ENCODE data around the gene PIH1D1.
A peak's percentile ranks its signal among the peaks of the same experiment; 100 is the strongest.

PIH1D1 gene

GRCh38 chr19:49451430-49452181 is at the start of gene PIH1D1:
PIH1D1 (minus strand) TSS chr19:49451814; CDS start chr19:49451574, 240 bp downstream.
- peak; percentile 97 for DNase-seq

DNA sequence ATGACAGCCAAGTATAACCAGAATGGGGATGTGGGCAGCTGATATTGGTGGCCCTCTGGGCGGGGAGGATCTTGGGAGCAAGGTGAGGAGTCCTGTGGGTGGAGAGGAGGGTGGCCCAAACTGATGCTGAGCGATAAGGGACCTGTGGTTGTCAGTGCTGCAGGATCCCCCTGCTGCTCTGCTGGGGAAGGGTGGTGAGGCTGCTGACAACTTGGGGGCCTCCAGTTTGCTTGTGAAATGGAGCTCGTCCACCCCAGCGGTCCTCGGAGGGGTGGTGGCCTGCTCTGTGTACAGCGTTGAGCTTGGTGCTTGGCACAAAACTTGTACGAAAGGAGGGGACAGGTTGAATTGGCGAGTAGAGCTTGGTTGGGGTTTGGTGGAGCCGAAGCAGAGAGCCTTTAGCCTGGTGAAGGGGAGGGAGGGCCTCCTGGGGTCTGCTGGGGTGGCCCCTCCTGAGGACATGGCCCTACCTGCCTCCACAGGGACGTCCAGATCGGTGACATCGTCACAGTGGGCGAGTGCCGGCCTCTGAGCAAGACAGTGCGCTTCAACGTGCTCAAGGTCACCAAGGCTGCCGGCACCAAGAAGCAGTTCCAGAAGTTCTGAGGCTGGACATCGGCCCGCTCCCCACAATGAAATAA is 47.5 kb upstream of the PIH1D1 start:
- DNase-seq = no peak

GRCh38 chr19:49498475-49498874 is 46.9 kb upstream of the PIH1D1 start:
- no peak for DNase-seq

GRCh38 chr19:49497789-49498103 is 46.1 kb upstream of the PIH1D1 start:
- DNase-seq = no peak

- peak; percentile 82 for DNase-seq
These were observed 45.6 kb upstream of the PIH1D1 start for GRCh38 chr19:49497047-49497788.

GRCh38 chr19:49496574-49497008 is 45.0 kb upstream of the PIH1D1 start:
- no peak for DNase-seq

GRCh38 chr19:49492573-49493405 is 41.2 kb upstream of the PIH1D1 start:
- DNase-seq = no peak

GRCh38 chr19:49491804-49492572 is 40.4 kb upstream of the PIH1D1 start:
- DNase-seq = no peak

DNA sequence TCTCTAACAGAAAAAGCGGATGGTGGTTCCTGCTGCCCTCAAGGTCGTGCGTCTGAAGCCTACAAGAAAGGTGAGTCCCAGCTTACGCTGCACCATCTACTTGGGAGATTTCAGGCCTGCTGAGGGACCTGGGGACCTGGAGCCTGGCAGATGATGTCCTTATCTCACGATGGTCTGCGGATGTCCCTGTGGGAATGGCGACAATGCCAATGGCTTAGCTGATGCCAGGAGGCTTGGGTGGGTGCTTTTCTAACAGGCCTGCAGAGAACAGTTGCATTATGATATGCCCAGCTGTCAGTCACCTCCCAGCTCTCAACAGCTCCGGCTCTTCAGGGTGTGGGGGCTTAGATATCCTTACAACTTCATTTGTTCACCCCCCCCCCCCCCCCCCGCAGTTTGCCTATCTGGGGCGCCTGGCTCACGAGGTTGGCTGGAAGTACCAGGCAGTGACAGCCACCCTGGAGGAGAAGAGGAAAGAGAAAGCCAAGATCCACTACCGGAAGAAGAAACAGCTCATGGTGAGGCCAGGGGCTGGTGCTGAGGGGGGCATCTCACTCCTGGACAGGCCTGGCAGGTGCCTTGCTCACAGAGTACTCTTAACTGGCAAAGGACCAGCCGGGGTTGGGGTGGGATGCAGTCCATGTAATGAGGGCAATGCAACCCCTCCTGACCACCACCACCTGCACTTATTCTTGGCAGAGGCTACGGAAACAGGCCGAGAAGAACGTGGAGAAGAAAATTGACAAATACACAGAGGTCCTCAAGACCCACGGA is 39.6 kb upstream of the PIH1D1 start:
- DNase-seq = no peak

DNA sequence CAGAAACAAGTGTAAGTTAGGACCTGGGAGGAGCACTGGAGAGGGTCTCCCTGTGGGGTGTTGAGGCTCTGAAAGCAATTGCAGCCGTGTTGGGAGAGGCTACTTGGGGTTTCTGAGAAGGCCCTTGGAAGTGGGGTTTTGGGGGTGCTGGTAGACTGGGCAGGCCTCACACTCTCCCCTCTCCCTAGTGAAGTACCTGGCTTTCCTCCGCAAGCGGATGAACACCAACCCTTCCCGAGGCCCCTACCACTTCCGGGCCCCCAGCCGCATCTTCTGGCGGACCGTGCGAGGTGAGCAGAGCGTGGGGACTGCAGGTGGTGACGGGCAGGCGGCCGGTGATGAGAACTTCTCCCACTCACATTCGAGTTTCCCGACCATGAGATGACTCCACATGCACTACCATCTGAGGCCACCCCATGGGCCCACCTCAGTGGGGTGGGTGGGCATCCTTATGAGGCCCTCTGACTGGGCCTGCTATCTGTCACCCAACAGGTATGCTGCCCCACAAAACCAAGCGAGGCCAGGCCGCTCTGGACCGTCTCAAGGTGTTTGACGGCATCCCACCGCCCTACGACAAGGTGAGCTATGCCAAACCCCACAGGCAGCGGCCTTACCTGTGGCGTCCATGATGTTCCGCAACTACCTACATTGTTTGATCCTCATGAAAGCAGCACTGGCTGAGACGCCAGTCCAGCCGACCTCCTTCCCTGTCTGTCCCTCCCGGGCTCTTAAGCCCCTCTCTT is 38.8 kb upstream of the PIH1D1 start:
- no peak for DNase-seq

- peak; percentile 39 for DNase-seq
These were observed 38.1 kb upstream of the PIH1D1 start for GRCh38 chr19:49489601-49490167.

DNA sequence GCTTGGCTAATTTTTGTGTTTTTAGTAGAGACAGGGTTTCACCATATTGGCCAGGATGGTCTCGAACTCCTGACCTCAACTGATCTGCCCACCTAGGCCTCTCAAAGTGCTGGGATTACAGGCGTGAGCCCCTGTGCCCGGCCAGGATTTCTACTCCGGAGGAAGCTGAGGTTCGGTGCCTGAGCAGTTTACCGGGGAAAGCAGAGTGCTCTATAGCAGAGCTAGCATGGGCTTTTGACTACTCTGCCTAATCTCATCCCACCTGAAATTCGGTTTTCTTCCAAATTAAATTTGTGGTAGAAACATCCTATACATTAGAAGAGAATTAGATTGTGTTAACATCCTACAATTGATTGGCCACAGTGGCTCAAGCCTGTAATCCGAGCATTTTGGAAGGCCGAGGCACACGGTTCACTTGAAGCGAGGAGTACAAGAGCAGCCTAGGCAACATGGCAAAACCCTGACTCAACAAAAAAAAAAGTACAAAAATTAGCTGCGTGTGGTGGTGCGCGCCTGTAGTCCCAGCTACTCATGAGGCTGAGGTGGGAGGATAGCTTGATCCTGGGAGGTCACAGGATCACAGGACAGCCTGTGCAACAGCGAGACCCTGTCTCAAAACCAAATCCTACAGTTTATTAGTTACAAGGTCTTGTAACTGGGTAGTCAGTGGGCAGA is 37.4 kb upstream of the PIH1D1 start:
- no peak for DNase-seq

- no peak for DNase-seq
These were observed 36.6 kb upstream of the PIH1D1 start for GRCh38 chr19:49488046-49488862.

DNA sequence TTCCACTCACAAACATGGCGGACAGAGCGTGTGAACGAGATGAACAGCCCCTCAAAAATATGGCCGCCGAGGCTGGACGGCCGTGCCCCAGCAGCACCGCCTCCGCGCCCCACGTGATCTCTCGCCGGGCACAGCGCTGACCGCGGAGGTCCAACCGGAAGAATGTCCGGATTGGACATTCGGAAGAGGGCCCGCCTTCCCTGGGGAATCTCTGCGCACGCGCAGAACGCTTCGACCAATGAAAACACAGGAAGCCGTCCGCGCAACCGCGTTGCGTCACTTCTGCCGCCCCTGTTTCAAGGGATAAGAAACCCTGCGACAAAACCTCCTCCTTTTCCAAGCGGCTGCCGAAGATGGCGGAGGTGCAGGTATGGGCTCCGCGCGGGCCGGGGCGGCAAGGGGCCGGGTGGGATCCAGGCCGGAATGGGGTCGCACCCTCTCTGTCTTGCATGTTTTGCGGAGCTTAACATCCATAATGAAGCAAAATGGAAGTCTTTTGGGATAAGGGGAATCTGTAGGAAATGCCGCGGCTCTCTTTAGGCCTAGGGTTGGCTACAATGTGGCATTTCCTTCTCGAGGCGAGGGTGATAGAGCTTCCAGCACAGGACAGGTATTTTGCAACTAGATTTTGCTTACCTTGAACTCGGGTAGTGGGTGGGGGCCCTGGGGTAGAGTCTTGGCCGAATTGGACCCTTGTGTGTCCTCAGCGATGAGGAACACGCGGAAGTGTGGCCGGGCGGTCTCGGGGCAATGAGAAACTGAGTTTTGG is 35.8 kb upstream of the PIH1D1 start, which contains the start of gene RPL13A:
Gene RPL13A, plus strand, starts transcription at position 332 of the 769 bp plus-strand sequence. Its CDS starts 22 bp downstream, at position 354.
- DNase-seq = peak; percentile 100

GRCh38 chr19:49486710-49487276 is 35.2 kb upstream of the PIH1D1 start:
- no peak for DNase-seq

GRCh38 chr19:49486232-49486631 is 34.6 kb upstream of the PIH1D1 start:
- no peak for DNase-seq

GRCh38 chr19:49481020-49481683 is 29.5 kb upstream of the PIH1D1 start:
- DNase-seq = no peak

Data from CD4-positive, alpha-beta T cell treated with Interleukin-6 for 4 hours (primary cell).